ENCODE measurements around the gene OPN1SW. TPM values are rescaled to one million over a fixed set of nuclear protein-coding genes. Genes with fewer than 3 reads are reported as not detected.

Gene OPN1SW
- not detected for polyA plus RNA-seq (2013, experiment 1 of 4)
- not detected for polyA plus RNA-seq (2013, experiment 2 of 4)
- polyA plus RNA-seq (2013, experiment 3 of 4) = not detected
- 0.45 TPM for polyA plus RNA-seq (2013, experiment 4 of 4)

- no peak within 1 kb of the TSS for H3K4me3 ChIP-seq (ENCODE audit: insufficient read depth, low read depth, low read length)
- WGBS, 2 experiments = 93 to 96% methylated on average over 4 of the region's 4 CpGs
- H3K9me3 ChIP-seq (ENCODE audit: control insufficient read depth, low read length) = no peaks in the 10 kb centered on the region
- H3K27ac ChIP-seq (ENCODE audit: insufficient read depth, low read depth, low read length, poor library complexity, severe bottlenecking) = no peak within 1 kb of the TSS
- no peaks in the 10 kb centered on the region for H3K27me3 ChIP-seq (ENCODE audit: control insufficient read depth, insufficient read depth, low read length, poor library complexity, severe bottlenecking)
- peaks cover 9% of the 10 kb centered on the region for H3K36me3 ChIP-seq (ENCODE audit: control insufficient read depth, insufficient read depth, low read length)
- H3K4me1 ChIP-seq (ENCODE audit: control insufficient read depth, insufficient read depth, low read length) = no peaks in the 10 kb centered on the region
These were observed at the start of gene OPN1SW for GRCh38 chr7:128775744-128776474. Gene OPN1SW (minus strand): TSS chr7:128775794. CDS start chr7:128775781, 13 bp downstream.

- Histone ChIP-seq H3K9me3 (ENCODE audit: control insufficient read depth, low read length) (no peaks in the 10 kb centered on the region), H3K4me3 (ENCODE audit: insufficient read depth, low read depth, low read length) (no peak overlapping the region), H3K4me1 (ENCODE audit: control insufficient read depth, insufficient read depth, low read length) (no peaks in the 10 kb centered on the region), H3K27ac (ENCODE audit: insufficient read depth, low read depth, low read length, poor library complexity, severe bottlenecking) (no peak overlapping the region), H3K36me3 (ENCODE audit: control insufficient read depth, insufficient read depth, low read length) (no peaks in the 10 kb centered on the region), H3K27me3 (ENCODE audit: control insufficient read depth, insufficient read depth, low read length, poor library complexity, severe bottlenecking) (no peaks in the 10 kb centered on the region)
- WGBS, 2 experiments = 92 to 94% methylated on average over 4 of the region's 4 CpGs
These were observed 46.1 kb upstream of the OPN1SW start for GRCh38 chr7:128821724-128822123.

- H3K36me3 ChIP-seq (ENCODE audit: control insufficient read depth, insufficient read depth, low read length) = no peaks in the 10 kb centered on the region
- no peaks in the 10 kb centered on the region for H3K27me3 ChIP-seq (ENCODE audit: control insufficient read depth, insufficient read depth, low read length, poor library complexity, severe bottlenecking)
- no peak overlapping the region for H3K27ac ChIP-seq (ENCODE audit: insufficient read depth, low read depth, low read length, poor library complexity, severe bottlenecking)
- H3K4me1 ChIP-seq (ENCODE audit: control insufficient read depth, insufficient read depth, low read length) = no peaks in the 10 kb centered on the region
- H3K4me3 ChIP-seq (ENCODE audit: insufficient read depth, low read depth, low read length) = no peak overlapping the region
- H3K9me3 ChIP-seq (ENCODE audit: control insufficient read depth, low read length) = no peaks in the 10 kb centered on the region
- WGBS, 2 experiments = 74 to 80% methylated on average over 3 of the region's 3 CpGs
These were observed 43.1 kb upstream of the OPN1SW start for GRCh38 chr7:128818694-128819093.

DNA sequence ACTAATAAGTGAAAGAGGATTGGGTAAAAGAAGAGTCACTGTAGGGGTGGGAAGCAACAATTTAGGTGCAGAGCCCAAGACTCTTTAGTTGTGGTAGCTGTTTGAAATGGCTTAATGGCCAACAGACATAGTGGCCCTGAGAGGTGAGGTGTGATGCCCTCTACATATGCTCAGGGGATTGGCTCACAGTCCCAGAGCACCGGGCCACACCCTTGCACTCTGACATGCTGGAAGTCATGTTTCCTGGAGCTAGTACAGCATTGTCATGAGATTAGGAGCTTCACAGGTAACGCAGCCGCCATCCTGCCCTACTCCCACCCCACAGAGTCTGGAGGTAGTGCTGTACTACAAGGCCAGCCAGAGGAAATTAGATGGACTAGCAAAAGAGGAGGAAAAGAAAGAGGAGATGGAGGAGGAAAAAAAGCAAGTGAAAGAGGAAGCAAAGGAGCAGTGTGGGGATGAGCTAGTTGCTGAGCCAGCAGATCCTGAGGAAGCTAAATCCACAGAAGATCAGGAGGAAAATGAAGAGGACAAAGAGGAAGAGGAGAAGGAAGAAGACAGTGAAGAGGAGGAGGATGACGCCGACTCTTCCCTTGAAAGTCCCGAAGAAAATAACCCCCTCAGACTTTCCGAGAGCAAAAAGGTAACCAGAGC lies 39.8 kb upstream of the OPN1SW start:
- Histone ChIP-seq H3K27me3 (ENCODE audit: control insufficient read depth, insufficient read depth, low read length, poor library complexity, severe bottlenecking) (no peaks in the 10 kb centered on the region), H3K36me3 (ENCODE audit: control insufficient read depth, insufficient read depth, low read length) (peaks cover 6% of the 10 kb centered on the region), H3K27ac (ENCODE audit: insufficient read depth, low read depth, low read length, poor library complexity, severe bottlenecking) (no peak overlapping the region), H3K9me3 (ENCODE audit: control insufficient read depth, low read length) (no peaks in the 10 kb centered on the region), H3K4me1 (ENCODE audit: control insufficient read depth, insufficient read depth, low read length) (peaks cover 5% of the 10 kb centered on the region), H3K4me3 (ENCODE audit: insufficient read depth, low read depth, low read length) (no peak overlapping the region)
- WGBS, 2 experiments = 94 to 98% methylated on average over 7 of the region's 7 CpGs

GRCh38 chr7:128814499-128814898 lies 38.9 kb upstream of the OPN1SW start:
- peaks cover 5% of the 10 kb centered on the region for H3K4me1 ChIP-seq (ENCODE audit: control insufficient read depth, insufficient read depth, low read length)

DNA sequence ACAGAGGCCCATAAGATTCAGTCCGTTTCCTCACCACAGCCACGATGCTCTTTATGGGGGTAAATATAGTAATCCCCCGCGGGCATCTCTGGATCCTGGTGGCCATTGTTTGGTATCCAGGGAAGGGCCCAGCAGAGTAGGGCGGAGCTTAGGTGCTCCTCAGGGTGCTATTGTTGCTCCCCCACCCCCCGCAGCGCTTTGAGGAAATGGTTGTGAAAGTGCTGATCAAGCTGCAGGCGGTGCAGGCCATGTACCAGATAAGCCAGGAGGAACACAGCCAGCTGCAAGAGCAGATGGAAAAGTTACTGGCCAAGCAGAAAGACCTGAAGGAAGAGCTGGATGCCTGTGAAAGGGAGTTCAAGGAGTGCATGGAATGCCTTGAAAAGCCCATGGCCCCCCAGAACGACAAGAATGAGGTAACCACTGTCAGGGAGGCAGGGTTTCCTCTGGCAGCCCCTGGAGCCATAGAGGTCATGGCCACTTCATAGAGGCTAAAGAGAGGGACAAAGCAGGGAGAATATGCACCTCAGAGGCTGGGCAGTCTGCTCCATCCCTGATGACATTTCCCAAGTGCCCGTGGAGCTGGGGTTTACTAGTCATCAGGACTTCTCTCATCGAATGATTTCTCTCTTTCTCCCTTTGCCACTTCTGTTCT lies 37.0 kb upstream of the OPN1SW start:
- Histone ChIP-seq H3K4me3 (ENCODE audit: insufficient read depth, low read depth, low read length) (no peak overlapping the region), H3K27me3 (ENCODE audit: control insufficient read depth, insufficient read depth, low read length, poor library complexity, severe bottlenecking) (no peaks in the 10 kb centered on the region), H3K9me3 (ENCODE audit: control insufficient read depth, low read length) (no peaks in the 10 kb centered on the region), H3K4me1 (ENCODE audit: control insufficient read depth, insufficient read depth, low read length) (peaks cover 5% of the 10 kb centered on the region), H3K36me3 (ENCODE audit: control insufficient read depth, insufficient read depth, low read length) (peaks cover 21% of the 10 kb centered on the region), H3K27ac (ENCODE audit: insufficient read depth, low read depth, low read length, poor library complexity, severe bottlenecking) (no peak overlapping the region)
- WGBS, 2 experiments = 43 to 48% methylated on average over 11 of the region's 11 CpGs

More at GRCh38 chr7:128814499-128814898, 38.9 kb upstream of the OPN1SW start:
- peaks cover 12% of the 10 kb centered on the region for H3K36me3 ChIP-seq (ENCODE audit: control insufficient read depth, insufficient read depth, low read length)
- WGBS, 2 experiments = 92 to 94% methylated on average over 6 of the region's 6 CpGs
- no peaks in the 10 kb centered on the region for H3K27me3 ChIP-seq (ENCODE audit: control insufficient read depth, insufficient read depth, low read length, poor library complexity, severe bottlenecking)
- no peak overlapping the region for H3K27ac ChIP-seq (ENCODE audit: insufficient read depth, low read depth, low read length, poor library complexity, severe bottlenecking)
- H3K9me3 ChIP-seq (ENCODE audit: control insufficient read depth, low read length) = no peaks in the 10 kb centered on the region
- no peak overlapping the region for H3K4me3 ChIP-seq (ENCODE audit: insufficient read depth, low read depth, low read length)

GRCh38 chr7:128811631-128812430 lies 36.2 kb upstream of the OPN1SW start:
- H3K9me3 ChIP-seq (ENCODE audit: control insufficient read depth, low read length) = no peaks in the 10 kb centered on the region
- WGBS, 2 experiments = 85% methylated on average over 11 of the region's 11 CpGs
- H3K4me1 ChIP-seq (ENCODE audit: control insufficient read depth, insufficient read depth, low read length) = peaks cover 5% of the 10 kb centered on the region
- H3K27me3 ChIP-seq (ENCODE audit: control insufficient read depth, insufficient read depth, low read length, poor library complexity, severe bottlenecking) = no peaks in the 10 kb centered on the region
- no peak overlapping the region for H3K27ac ChIP-seq (ENCODE audit: insufficient read depth, low read depth, low read length, poor library complexity, severe bottlenecking)
- no peak overlapping the region for H3K4me3 ChIP-seq (ENCODE audit: insufficient read depth, low read depth, low read length)
- H3K36me3 ChIP-seq (ENCODE audit: control insufficient read depth, insufficient read depth, low read length) = peaks cover 26% of the 10 kb centered on the region

DNA sequence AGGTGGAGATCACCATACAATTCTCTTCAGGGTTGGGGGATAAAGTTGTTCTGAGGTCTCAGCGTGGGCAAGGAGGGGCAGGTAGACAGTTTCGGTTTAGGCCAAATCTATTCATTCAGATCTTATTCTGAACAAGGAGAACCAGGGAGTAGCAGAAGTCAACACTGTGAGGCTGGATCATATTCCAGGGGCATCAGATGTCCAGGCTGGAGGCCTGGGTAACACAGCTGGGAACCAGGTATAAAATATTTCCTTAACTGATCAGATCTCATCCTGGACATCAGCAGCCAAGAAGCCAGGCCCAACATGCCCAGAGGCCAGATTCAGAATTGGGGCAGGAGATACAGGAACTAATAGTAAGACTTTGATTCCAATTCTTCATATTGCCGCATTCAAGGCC lies 35.4 kb upstream of the OPN1SW start:
- peaks cover 31% of the 10 kb centered on the region for H3K36me3 ChIP-seq (ENCODE audit: control insufficient read depth, insufficient read depth, low read length)
- H3K27me3 ChIP-seq (ENCODE audit: control insufficient read depth, insufficient read depth, low read length, poor library complexity, severe bottlenecking) = no peaks in the 10 kb centered on the region
- no peaks in the 10 kb centered on the region for H3K9me3 ChIP-seq (ENCODE audit: control insufficient read depth, low read length)
- H3K4me1 ChIP-seq (ENCODE audit: control insufficient read depth, insufficient read depth, low read length) = peaks cover 5% of the 10 kb centered on the region
- WGBS, 2 experiments = 92 to 97% methylated on average over 3 of the region's 3 CpGs
- no peak overlapping the region for H3K4me3 ChIP-seq (ENCODE audit: insufficient read depth, low read depth, low read length)
- H3K27ac ChIP-seq (ENCODE audit: insufficient read depth, low read depth, low read length, poor library complexity, severe bottlenecking) = no peak overlapping the region

DNA sequence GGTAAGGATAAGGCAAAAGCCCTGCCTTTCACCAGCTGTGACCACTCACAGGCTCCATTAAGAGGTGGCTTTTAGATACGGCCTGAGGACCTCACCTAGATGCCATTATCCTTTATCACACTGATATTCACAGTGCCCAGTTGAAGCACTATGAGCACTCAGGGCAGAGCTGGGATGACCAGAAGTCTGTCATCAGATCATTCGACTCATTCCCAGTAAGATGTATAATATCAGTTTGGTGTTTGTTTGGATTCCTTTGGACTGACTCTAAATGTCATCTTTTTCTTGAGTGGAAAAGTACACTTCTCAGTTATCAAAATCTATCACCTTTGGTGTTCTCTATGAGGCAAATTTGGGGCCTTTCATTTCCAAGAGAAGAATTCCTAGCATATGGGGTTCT lies 34.9 kb upstream of the OPN1SW start:
- Histone ChIP-seq H3K27ac (ENCODE audit: insufficient read depth, low read depth, low read length, poor library complexity, severe bottlenecking) (no peak overlapping the region), H3K27me3 (ENCODE audit: control insufficient read depth, insufficient read depth, low read length, poor library complexity, severe bottlenecking) (no peaks in the 10 kb centered on the region), H3K4me3 (ENCODE audit: insufficient read depth, low read depth, low read length) (no peak overlapping the region), H3K9me3 (ENCODE audit: control insufficient read depth, low read length) (no peaks in the 10 kb centered on the region), H3K36me3 (ENCODE audit: control insufficient read depth, insufficient read depth, low read length) (peaks cover 36% of the 10 kb centered on the region), H3K4me1 (ENCODE audit: control insufficient read depth, insufficient read depth, low read length) (peaks cover 5% of the 10 kb centered on the region)
- 89 to 91% methylated on average over 2 of the region's 2 CpGs for WGBS, 2 experiments
